Neural cell (in vitro differentiated cells): ENCODE data around the gene CWF19L2. TPM values are rescaled to one million over a fixed set of nuclear protein-coding genes. Genes with fewer than 3 reads are reported as not detected.

Source experiments
- H2AFZ ChIP-seq: fragments of 200-600, 300-800 bp; sonication (generic), shearing (Covaris generic); 2 replicates; pipeline ENCODE4 v1.6.0; 2014; ENCODE audit warnings: low read depth, mild to moderate bottlenecking, antibody characterized with exemption, low read length, moderate library complexity
- H3F3A ChIP-seq: fragments of 200-600 bp; shearing (Covaris generic); 2 replicates; pipeline ENCODE4 v1.6.1; 2016; ENCODE audit warnings: mild to moderate bottlenecking, moderate library complexity, mixed read lengths, antibody characterized with exemption, low read length; ENCODE audit not compliant: insufficient read depth, poor library complexity, severe bottlenecking
- H3K27ac ChIP-seq: fragments of 200-600, 300-800 bp; sonication (generic), shearing (Covaris generic); 2 replicates; pipeline ENCODE4 v1.5.1; 2014; ENCODE audit warnings: mild to moderate bottlenecking, low read length, moderate library complexity
- H3K27me3 ChIP-seq: fragments of 300-800, 200-600 bp; sonication (generic), shearing (Covaris generic); 2 replicates; pipeline ENCODE4 v1.6.0; 2014; ENCODE audit warnings: mild to moderate bottlenecking, low read depth, low read length, moderate library complexity; ENCODE audit not compliant: insufficient read depth
- H3K36me3 ChIP-seq: fragments of 300-800, 200-600 bp; sonication (generic), shearing (Covaris generic); 2 replicates; pipeline ENCODE4 v1.5.1; 2014; ENCODE audit warnings: mild to moderate bottlenecking, antibody characterized with exemption, low read length, moderate library complexity; ENCODE audit not compliant: insufficient read depth
- H3K4me2 ChIP-seq: fragments of 300-800, 200-600 bp; sonication (generic), shearing (Covaris generic); 2 replicates; pipeline ENCODE4 v1.6.0; 2014; ENCODE audit warnings: mild to moderate bottlenecking, low read length
- H3K4me3 ChIP-seq: fragments of 300-800, 200-600 bp; sonication (generic), shearing (Covaris generic); 2 replicates; pipeline ENCODE4 v1.5.1; 2014; ENCODE audit warnings: mild to moderate bottlenecking, low read length, moderate library complexity
- H3K79me2 ChIP-seq: fragments of 200-600 bp; shearing (Covaris generic); replicated peaks from 2 replicates; pipeline ENCODE4 v1.6.0; 2014; ENCODE audit warnings: mild to moderate bottlenecking, low read length, moderate library complexity; ENCODE audit not compliant: insufficient read depth
- H3K9ac ChIP-seq: fragments of 300-800, 200-600 bp; sonication (generic), shearing (Covaris generic); 2 replicates; pipeline ENCODE4 v1.6.1; 2016; ENCODE audit warnings: mild to moderate bottlenecking, low read length, mixed read lengths
- H3K9me2 ChIP-seq: fragments of 200-600 bp; shearing (Covaris generic); 2 replicates; pipeline ENCODE4 v1.6.1; 2016; ENCODE audit warnings: mild to moderate bottlenecking, low read length, mixed read lengths; ENCODE audit not compliant: insufficient read depth
- H3K9me3 ChIP-seq: fragments of 200-600, 300-800 bp; sonication (generic), shearing (Covaris generic); 2 replicates; pipeline ENCODE4 v1.6.1; 2016; ENCODE audit warnings: mild to moderate bottlenecking, mixed run types, low read length, moderate library complexity, mixed read lengths
- H4K20me1 ChIP-seq: fragments of 200-600 bp; shearing (Covaris generic); 2 replicates; pipeline ENCODE4 v1.6.1; 2016; ENCODE audit warnings: mild to moderate bottlenecking, mixed run types; ENCODE audit not compliant: insufficient read depth
- CTCF ChIP-seq: fragments of 450-650 bp; IDR thresholded peaks from 2 replicates; pipeline ENCODE4 v1.5.1; 2014; ENCODE audit warnings: antibody characterized with exemption, mild to moderate bottlenecking, moderate library complexity; ENCODE audit not compliant: poor library complexity, severe bottlenecking
- EP300 ChIP-seq: fragments of 450-650 bp; conservative IDR thresholded peaks from 2 replicates; pipeline ENCODE4 v1.6.1; 2014; ENCODE audit warnings: antibody characterized with exemption, mild to moderate bottlenecking, moderate library complexity; ENCODE audit not compliant: poor library complexity, severe bottlenecking
- EZH2 ChIP-seq: fragments of 200-600, 300-800 bp; shearing (Covaris generic), sonication (generic); IDR thresholded peaks from 2 replicates; pipeline ENCODE4 v1.6.1; 2014; ENCODE audit warnings: antibody characterized with exemption, low read length, borderline replicate concordance, mild to moderate bottlenecking; ENCODE audit not compliant: insufficient read depth, poor library complexity, severe bottlenecking
- MXI1 ChIP-seq: fragments of 450-650 bp; conservative IDR thresholded peaks from 2 replicates; pipeline ENCODE4 v1.6.1; 2014; ENCODE audit warnings: antibody characterized with exemption, mild to moderate bottlenecking; ENCODE audit not compliant: poor library complexity, severe bottlenecking
- POLR2AphosphoS5 ChIP-seq: IDR thresholded peaks from 2 replicates; pipeline ENCODE4 v1.6.1; 2012
- RAD21 ChIP-seq: fragments of 450-650 bp; conservative IDR thresholded peaks from 2 replicates; pipeline ENCODE4 v1.6.1; 2014; ENCODE audit warnings: antibody characterized with exemption, mild to moderate bottlenecking, moderate library complexity
- REST ChIP-seq: IDR thresholded peaks from 2 replicates; pipeline ENCODE4 v1.6.1; 2012; ENCODE audit warnings: borderline replicate concordance
- SMC3 ChIP-seq: fragments of 450-650 bp; conservative IDR thresholded peaks from 2 replicates; pipeline ENCODE4 v1.6.1; 2014; ENCODE audit warnings: antibody characterized with exemption, mild to moderate bottlenecking, moderate library complexity; ENCODE audit not compliant: poor library complexity
- TAF1 ChIP-seq: IDR thresholded peaks from 2 replicates; pipeline ENCODE4 v1.6.1; 2012; ENCODE audit warnings: low read depth
- polyA plus RNA-seq: library from polyadenylated mRNA; depleted of rRNA; stranded (reverse); fragments of >200 nt; gene quantifications from 2 replicates; pipeline ENCODE4 v1.2.3, GENCODE V29; 2014

Gene CWF19L2
- polyA plus RNA-seq, 1 donor from 2014 or later = 4.9 TPM

GRCh38 chr11:107496011-107496410 is 38.4 kb upstream of the CWF19L2 start:
- H3K79me2 ChIP-seq = no peaks in the 10 kb centered on the region
- no peaks in the 10 kb centered on the region for H3F3A ChIP-seq
- H3K9me3 ChIP-seq = no peaks in the 10 kb centered on the region
- H3K27ac ChIP-seq = no peak overlapping the region
- no peaks in the 10 kb centered on the region for H3K27me3 ChIP-seq
- TF ChIP-seq CTCF = no peak
- no peak overlapping the region for H2AFZ ChIP-seq
- H3K4me3 ChIP-seq = no peak overlapping the region
- H3K9me2 ChIP-seq = no peaks in the 10 kb centered on the region
- H4K20me1 ChIP-seq = no peaks in the 10 kb centered on the region
- H3K9ac ChIP-seq = no peak overlapping the region
- no peak overlapping the region for H3K4me2 ChIP-seq
- no peaks in the 10 kb centered on the region for H3K36me3 ChIP-seq

GRCh38 chr11:107494055-107494454 is 36.4 kb upstream of the CWF19L2 start:
- Histone ChIP-seq H3K9ac (no peak overlapping the region), H3K79me2 (no peaks in the 10 kb centered on the region), H3K9me3 (no peaks in the 10 kb centered on the region), H3K4me3 (no peak overlapping the region), H3K9me2 (no peaks in the 10 kb centered on the region), H3K27ac (no peak overlapping the region), H3F3A (no peaks in the 10 kb centered on the region), H3K36me3 (no peaks in the 10 kb centered on the region), H3K27me3 (no peaks in the 10 kb centered on the region), H4K20me1 (no peaks in the 10 kb centered on the region), H2AFZ (no peak overlapping the region), H3K4me2 (no peak overlapping the region)
- TF ChIP-seq POLR2AphosphoS5 (peak; percentile 11), EP300 (no peak)

- TF ChIP-seq RAD21 (no peak), EZH2 (no peak)
- Histone ChIP-seq H3K9ac (no peak overlapping the region), H3K79me2 (no peaks in the 10 kb centered on the region), H3K4me3 (no peak overlapping the region), H3K4me2 (no peak overlapping the region), H4K20me1 (no peaks in the 10 kb centered on the region), H3K27me3 (no peaks in the 10 kb centered on the region), H3F3A (no peaks in the 10 kb centered on the region), H3K9me3 (no peaks in the 10 kb centered on the region), H3K36me3 (no peaks in the 10 kb centered on the region), H3K9me2 (no peaks in the 10 kb centered on the region), H3K27ac (no peak overlapping the region), H2AFZ (no peak overlapping the region)
Measured at GRCh38 chr11:107493117-107493516, 35.5 kb upstream of the CWF19L2 start.

GRCh38 chr11:107490836-107491235 is 33.2 kb upstream of the CWF19L2 start:
- no peak overlapping the region for H2AFZ ChIP-seq
- no peaks in the 10 kb centered on the region for H3K9me3 ChIP-seq
- no peaks in the 10 kb centered on the region for H3K27me3 ChIP-seq
- H3F3A ChIP-seq = no peaks in the 10 kb centered on the region
- no peaks in the 10 kb centered on the region for H3K79me2 ChIP-seq
- H3K4me2 ChIP-seq = no peak overlapping the region
- no peak overlapping the region for H3K4me3 ChIP-seq
- H3K27ac ChIP-seq = no peak overlapping the region
- no peaks in the 10 kb centered on the region for H4K20me1 ChIP-seq
- no peaks in the 10 kb centered on the region for H3K36me3 ChIP-seq
- H3K9me2 ChIP-seq = no peaks in the 10 kb centered on the region
- no peak overlapping the region for H3K9ac ChIP-seq
- TF ChIP-seq REST (no peak), MXI1 (no peak), CTCF (no peak), TAF1 (no peak), EZH2 (no peak), RAD21 (no peak), SMC3 (no peak), EP300 (no peak)
